ENCODE data around the gene PHACTR4. TPM values are rescaled to one million over a fixed set of nuclear protein-coding genes. Genes with fewer than 3 reads are reported as not detected.

PHACTR4 gene
- total and polyA plus RNA-seq, 9 of the 15 experiments (the other 6 are each of a cell fraction or from before 2014, with no cell fraction given) = 6.4 to 43.6 (median 14.2) TPM

DNA sequence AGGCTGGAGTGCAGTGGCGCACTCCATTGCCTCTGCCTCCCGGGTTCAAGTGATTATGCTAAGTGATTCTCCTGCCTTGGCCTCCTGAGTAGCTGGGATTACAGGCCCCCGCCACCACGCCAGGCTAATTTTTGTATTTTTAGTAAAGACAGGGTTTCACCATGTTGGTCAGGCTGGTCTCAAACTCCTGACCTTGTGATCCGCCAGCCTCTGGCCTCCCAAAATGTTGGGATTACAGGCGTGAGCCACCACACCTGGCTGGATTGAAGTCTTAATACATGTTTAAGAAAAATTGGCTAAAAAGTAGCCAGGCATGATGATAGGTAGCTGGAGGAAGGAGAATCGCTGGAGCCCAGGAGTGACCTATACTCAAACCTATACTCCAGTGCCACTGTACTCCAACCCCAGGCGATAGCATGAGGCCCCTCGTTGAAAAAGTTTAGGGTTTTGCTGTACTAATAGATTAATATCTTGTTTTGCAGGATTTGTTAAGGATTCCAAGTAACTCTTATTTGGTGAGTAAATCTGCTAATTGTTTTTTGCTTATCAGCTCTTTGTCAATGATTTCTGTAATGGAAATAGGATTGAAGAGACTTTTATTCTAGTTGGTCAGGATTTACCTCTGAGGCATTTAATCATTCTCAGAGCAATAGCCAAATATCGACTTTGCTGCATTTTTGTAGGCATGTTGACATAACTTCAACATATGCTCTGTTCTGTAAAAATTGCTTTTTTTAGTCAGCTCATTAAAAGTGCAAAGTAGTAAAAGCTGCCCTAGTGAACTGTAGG, 138.3 kb downstream of the PHACTR4 start:
- no peak for ATAC-seq
- peak overlapping the region; percentile 99 for H3K4me2 ChIP-seq (ENCODE audit: insufficient read depth, low read length)
- H3K4me1 ChIP-seq (replicated peaks in 1 of 2; ENCODE audit: control insufficient read depth in 2 of 2, insufficient read depth in 2 of 2, low read length in 2 of 2) = peaks cover 6 to 19% of the 10 kb centered on the region in 2 experiments; a peak in 3 of 5 replicates
- WGBS (ENCODE audit: insufficient coverage, low coverage, missing lambda C conversion rate) = 0% methylated on average over 10 of the region's 10 CpGs
- peak overlapping the region; percentile 87 for H3K4me3 ChIP-seq
- POLR2A ChIA-PET = interaction anchor here (0.5 to 13.0 kb wide), 48 partner anchors 12 to 663 kb away, joined by 3 to 201 read pairs (median 4); partner anchors contain the start of genes ATP5IF1, EYA3, MED18 and RNU11
- in situ Hi-C loops (cut with MboI) (no loop called here), intact Hi-C loops (cut with micrococcal nuclease) (no loop called here)
- peaks cover 3% of the 10 kb centered on the region for H3K9me1 ChIP-seq (ENCODE audit: control insufficient read depth, insufficient read depth, low read length)
- no TSS peak for BruUV-seq (replicated peaks)
- H3K27me3 ChIP-seq (ENCODE audit: control insufficient read depth in 2 of 2, insufficient read depth in 2 of 2, low read length in 2 of 2) = no peaks in the 10 kb centered on the region
- H2AFZ ChIP-seq (ENCODE audit: low read depth, low read length) = no peak overlapping the region
- peaks cover 78% of the 10 kb centered on the region for H3K79me2 ChIP-seq (ENCODE audit: control insufficient read depth, insufficient read depth, low read length)
- CTCF ChIA-PET (ENCODE audit: low intra/inter-chr PET ratio) = no interaction called here
- H3K36me3 ChIP-seq (ENCODE audit: control insufficient read depth, insufficient read depth, low read length) = peaks cover 62% of the 10 kb centered on the region
- H4K20me1 ChIP-seq (replicated peaks; ENCODE audit: control insufficient read depth, insufficient read depth, low read length) = peaks cover 37% of the 10 kb centered on the region
- peak overlapping the region; percentile 94 for H3K27ac ChIP-seq (ENCODE audit: extremely low read depth, low read depth, low read length)
- peak in 1 of 4 experiments; percentile 61 for DNase-seq (ENCODE audit: extremely low read depth in 1 of 4, low spot score in 3 of 4)
- no peak for FAIRE-seq
- no peaks in the 10 kb centered on the region; the same call in 1 of the 2 replicates for H3K9me3 ChIP-seq (replicated peaks; ENCODE audit: control insufficient read depth, insufficient read depth, low read depth, low read length)
- peak overlapping the region; percentile 97 to 100 for H3K9ac ChIP-seq (ENCODE audit: insufficient read depth in 1 of 2, low read depth in 2 of 2, low read length in 2 of 2)
- no peak for TF ChIP-seq DDX20 (tag; IDR thresholded peaks at IDR 0.05; ENCODE audit: low read depth)
- peak; percentile 68 for TF ChIP-seq POLR2AphosphoS5 (IDR thresholded peaks at IDR 0.05; ENCODE audit: control insufficient read depth, insufficient read depth, low read depth, low read length)
- TF ChIP-seq EGR1 (conservative IDR thresholded peaks at IDR 0.05) = 0 out of 2 replicates have a peak, but pooled peaks have one; percentile 8
- TF ChIP-seq, protein P1, sequence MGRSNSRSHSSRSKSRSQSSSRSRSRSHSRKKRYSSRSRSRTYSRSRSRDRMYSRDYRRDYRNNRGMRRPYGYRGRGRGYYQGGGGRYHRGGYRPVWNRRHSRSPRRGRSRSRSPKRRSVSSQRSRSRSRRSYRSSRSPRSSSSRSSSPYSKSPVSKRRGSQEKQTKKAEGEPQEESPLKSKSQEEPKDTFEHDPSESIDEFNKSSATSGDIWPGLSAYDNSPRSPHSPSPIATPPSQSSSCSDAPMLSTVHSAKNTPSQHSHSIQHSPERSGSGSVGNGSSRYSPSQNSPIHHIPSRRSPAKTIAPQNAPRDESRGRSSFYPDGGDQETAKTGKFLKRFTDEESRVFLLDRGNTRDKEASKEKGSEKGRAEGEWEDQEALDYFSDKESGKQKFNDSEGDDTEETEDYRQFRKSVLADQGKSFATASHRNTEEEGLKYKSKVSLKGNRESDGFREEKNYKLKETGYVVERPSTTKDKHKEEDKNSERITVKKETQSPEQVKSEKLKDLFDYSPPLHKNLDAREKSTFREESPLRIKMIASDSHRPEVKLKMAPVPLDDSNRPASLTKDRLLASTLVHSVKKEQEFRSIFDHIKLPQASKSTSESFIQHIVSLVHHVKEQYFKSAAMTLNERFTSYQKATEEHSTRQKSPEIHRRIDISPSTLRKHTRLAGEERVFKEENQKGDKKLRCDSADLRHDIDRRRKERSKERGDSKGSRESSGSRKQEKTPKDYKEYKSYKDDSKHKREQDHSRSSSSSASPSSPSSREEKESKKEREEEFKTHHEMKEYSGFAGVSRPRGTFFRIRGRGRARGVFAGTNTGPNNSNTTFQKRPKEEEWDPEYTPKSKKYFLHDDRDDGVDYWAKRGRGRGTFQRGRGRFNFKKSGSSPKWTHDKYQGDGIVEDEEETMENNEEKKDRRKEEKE (IDR thresholded peaks at IDR 0.05; ENCODE audit: borderline replicate concordance in 1 of 2, control insufficient read depth in 1 of 2, low read depth in 2 of 2, low read length in 1 of 2) = peak in 1 of 2 experiments; percentile 15; a peak in 1 of 4 replicates
- TF ChIP-seq ZNF445 (CRISPR knock-in tag; IDR thresholded peaks at IDR 0.05; ENCODE audit: low read depth) = no peak
- TF ChIP-seq HNRNPUL1 (IDR thresholded peaks at IDR 0.05; ENCODE audit: low read length) = peak; percentile 83
- 0 out of 2 replicates have a peak, but pooled peaks have one; percentile 11 for TF ChIP-seq NFXL1 (CRISPR knock-in tag; IDR thresholded peaks at IDR 0.05)
- no peak for TF ChIP-seq ZBTB1 (CRISPR knock-in tag; IDR thresholded peaks at IDR 0.05; ENCODE audit: borderline replicate concordance, low read depth)
- 0 out of 2 replicates have a peak, but pooled peaks have one; percentile 37 for TF ChIP-seq XRCC3 (IDR thresholded peaks at IDR 0.05)
- 0 out of 3 replicates have a peak, but pooled peaks of 1 of the 2 experiments have one; percentile 42 for TF ChIP-seq CBX3 (IDR thresholded peaks at IDR 0.05; ENCODE audit: borderline replicate concordance in 1 of 2, low read length in 2 of 2)
- TF ChIP-seq ZNF41 (CRISPR knock-in tag; conservative IDR thresholded peaks at IDR 0.05) = 0 out of 2 replicates have a peak, but pooled peaks have one; percentile 27
- TF ChIP-seq POLR2AphosphoS2 (IDR thresholded peaks at IDR 0.05; ENCODE audit: low read length) = peak; percentile 7; the same call in 1 of the 2 replicates
- TF ChIP-seq LARP7 (IDR thresholded peaks at IDR 0.05) = peak; percentile 7
- 0 out of 2 replicates have a peak, but pooled peaks have one; percentile 18 for TF ChIP-seq SREBF2 (CRISPR knock-in tag; IDR thresholded peaks at IDR 0.05)
- TF ChIP-seq STAT5B (CRISPR knock-in tag; IDR thresholded peaks at IDR 0.05) = no peak
- TF ChIP-seq XRCC5 (IDR thresholded peaks at IDR 0.05; ENCODE audit: low read depth, low read length) = peak; percentile 29; the same call in 1 of the 2 replicates
- TF ChIP-seq, protein P2, sequence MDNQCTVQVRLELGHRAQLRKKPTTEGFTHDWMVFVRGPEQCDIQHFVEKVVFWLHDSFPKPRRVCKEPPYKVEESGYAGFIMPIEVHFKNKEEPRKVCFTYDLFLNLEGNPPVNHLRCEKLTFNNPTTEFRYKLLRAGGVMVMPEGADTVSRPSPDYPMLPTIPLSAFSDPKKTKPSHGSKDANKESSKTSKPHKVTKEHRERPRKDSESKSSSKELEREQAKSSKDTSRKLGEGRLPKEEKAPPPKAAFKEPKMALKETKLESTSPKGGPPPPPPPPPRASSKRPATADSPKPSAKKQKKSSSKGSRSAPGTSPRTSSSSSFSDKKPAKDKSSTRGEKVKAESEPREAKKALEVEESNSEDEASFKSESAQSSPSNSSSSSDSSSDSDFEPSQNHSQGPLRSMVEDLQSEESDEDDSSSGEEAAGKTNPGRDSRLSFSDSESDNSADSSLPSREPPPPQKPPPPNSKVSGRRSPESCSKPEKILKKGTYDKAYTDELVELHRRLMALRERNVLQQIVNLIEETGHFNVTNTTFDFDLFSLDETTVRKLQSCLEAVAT (IDR thresholded peaks at IDR 0.05) = peak; percentile 34 to 84
- no peak for TF ChIP-seq PHF20 (IDR thresholded peaks at IDR 0.05; ENCODE audit: partially characterized antibody)

All from K562 (cell line).